Effector memory CD8-positive, alpha-beta T cell (primary cell): ENCODE data around the gene DGKG.

ENCODE experiments used
- ATAC-seq: fragments of 150-1000 bp; cut with Tn5 transposase; replicated peaks from 2 replicates; pipeline ENCODE4 v1.10.0; 2021; ENCODE audit warnings: mild to moderate bottlenecking, moderate library complexity
- DNase-seq, 3 experiments: peaks; one replicate each; pipeline ENCODE4 v3.0.0; 2021
- H3K27ac Mint-ChIP-seq, 2 donors: one replicate each; pipeline ENCODE4 v1.8.0; 2022; ENCODE audit warnings: mild to moderate bottlenecking in 2 of 2, mixed read lengths in 2 of 2, moderate library complexity in 2 of 2
- H3K27me3 Mint-ChIP-seq, 2 donors: one replicate each; pipeline ENCODE4 v1.8.0; 2022; ENCODE audit warnings: mixed read lengths in 2 of 2
- H3K36me3 Mint-ChIP-seq: one replicate; pipeline ENCODE4 v1.8.0; 2022; ENCODE audit warnings: mild to moderate bottlenecking, moderate library complexity, mixed read lengths; ENCODE audit not compliant: insufficient read depth
- H3K4me1 Mint-ChIP-seq, 2 donors: one replicate each; pipeline ENCODE4 v1.8.0; 2022; ENCODE audit warnings: low read depth in 2 of 2, mixed read lengths in 2 of 2
- H3K4me3 Mint-ChIP-seq, 2 donors: one replicate each; pipeline ENCODE4 v1.8.0; 2022; ENCODE audit warnings: mild to moderate bottlenecking in 2 of 2, mixed read lengths in 2 of 2, moderate library complexity in 2 of 2
- H3K9me3 Mint-ChIP-seq, 2 donors: one replicate each; pipeline ENCODE4 v1.8.0; 2022; ENCODE audit warnings: mixed read lengths in 2 of 2

The DGKG gene

GRCh38 chr3:186381424-186382216 lies 19.6 kb upstream of the DGKG start:
- Mint-ChIP-seq H3K4me3 (no peak overlapping the region), H3K27ac (no peak overlapping the region), H3K36me3 (no peaks in the 10 kb centered on the region), H3K4me1 (peaks cover 0 to 2% of the 10 kb centered on the region in 2 donors), H3K9me3 (peaks cover 0 to 8% of the 10 kb centered on the region in 2 donors), H3K27me3 (peaks cover 10 to 41% of the 10 kb centered on the region in 2 donors)
- ATAC-seq (no peak), DNase-seq (no peak)

GRCh38 chr3:186380622-186381380 lies 18.8 kb upstream of the DGKG start:
- ATAC-seq: no peak

GRCh38 chr3:186375443-186375842 lies 13.4 kb upstream of the DGKG start:
- Mint-ChIP-seq H3K9me3 (no peaks in the 10 kb centered on the region), H3K27me3 (peaks cover 28 to 44% of the 10 kb centered on the region in 2 donors), H3K4me3 (no peak overlapping the region), H3K4me1 (peaks cover 0 to 1% of the 10 kb centered on the region in 2 donors), H3K27ac (no peak overlapping the region), H3K36me3 (no peaks in the 10 kb centered on the region)
- DNase-seq (no peak), ATAC-seq (no peak)

More at GRCh38 chr3:186380622-186381380, 18.8 kb upstream of the DGKG start:
- Mint-ChIP-seq H3K4me1 (peaks cover 0 to 2% of the 10 kb centered on the region in 2 donors), H3K27me3 (peaks cover 12 to 49% of the 10 kb centered on the region in 2 donors), H3K9me3 (peaks cover 0 to 8% of the 10 kb centered on the region in 2 donors), H3K4me3 (no peak overlapping the region), H3K36me3 (no peaks in the 10 kb centered on the region), H3K27ac (no peak overlapping the region)
- DNase-seq: no peak

- ATAC-seq: no peak
- no peaks in the 10 kb centered on the region for H3K4me1 Mint-ChIP-seq
- no peaks in the 10 kb centered on the region for H3K9me3 Mint-ChIP-seq
- H3K4me3 Mint-ChIP-seq: no peak overlapping the region
- H3K27me3 Mint-ChIP-seq: peaks cover 35 to 54% of the 10 kb centered on the region in 2 donors
- no peaks in the 10 kb centered on the region for H3K36me3 Mint-ChIP-seq
- no peak overlapping the region for H3K27ac Mint-ChIP-seq
- DNase-seq: no peak
Measured at GRCh38 chr3:186374376-186374775, 12.3 kb upstream of the DGKG start.

GRCh38 chr3:186369217-186369616 lies 7.2 kb upstream of the DGKG start:
- Mint-ChIP-seq H3K27ac (no peak overlapping the region), H3K4me3 (no peak overlapping the region), H3K4me1 (no peaks in the 10 kb centered on the region), H3K9me3 (no peaks in the 10 kb centered on the region), H3K36me3 (no peaks in the 10 kb centered on the region), H3K27me3 (peaks cover 36 to 41% of the 10 kb centered on the region in 2 donors)
- DNase-seq: no peak
- no peak for ATAC-seq

GRCh38 chr3:186368717-186369116 lies 6.7 kb upstream of the DGKG start:
- Mint-ChIP-seq H3K36me3 (no peaks in the 10 kb centered on the region), H3K4me1 (no peaks in the 10 kb centered on the region), H3K27ac (no peak overlapping the region), H3K27me3 (peaks cover 37 to 41% of the 10 kb centered on the region in 2 donors), H3K4me3 (no peak overlapping the region), H3K9me3 (no peaks in the 10 kb centered on the region)
- no peak for DNase-seq
- ATAC-seq: no peak

GRCh38 chr3:186368176-186368575 lies 6.1 kb upstream of the DGKG start:
- no peaks in the 10 kb centered on the region for H3K4me1 Mint-ChIP-seq
- H3K27ac Mint-ChIP-seq: no peak overlapping the region
- no peaks in the 10 kb centered on the region for H3K36me3 Mint-ChIP-seq
- no peak overlapping the region for H3K4me3 Mint-ChIP-seq
- H3K27me3 Mint-ChIP-seq: peaks cover 40 to 42% of the 10 kb centered on the region in 2 donors
- ATAC-seq (no peak), DNase-seq (no peak)
- no peaks in the 10 kb centered on the region for H3K9me3 Mint-ChIP-seq

GRCh38 chr3:186367631-186368030 lies 5.6 kb upstream of the DGKG start:
- no peaks in the 10 kb centered on the region for H3K36me3 Mint-ChIP-seq
- no peak for ATAC-seq
- H3K9me3 Mint-ChIP-seq: no peaks in the 10 kb centered on the region
- peaks cover 0 to 1% of the 10 kb centered on the region in 2 donors for H3K4me1 Mint-ChIP-seq
- peaks cover 45 to 48% of the 10 kb centered on the region in 2 donors for H3K27me3 Mint-ChIP-seq
- DNase-seq: no peak
- H3K4me3 Mint-ChIP-seq: no peak overlapping the region
- H3K27ac Mint-ChIP-seq: no peak overlapping the region

GRCh38 chr3:186366206-186366605 lies 4.2 kb upstream of the DGKG start:
- ATAC-seq (no peak), DNase-seq (no peak)
- Mint-ChIP-seq H3K36me3 (no peaks in the 10 kb centered on the region), H3K4me3 (no peak overlapping the region), H3K4me1 (peaks cover 0 to 8% of the 10 kb centered on the region in 2 donors), H3K27me3 (peaks cover 55 to 61% of the 10 kb centered on the region in 2 donors), H3K9me3 (no peaks in the 10 kb centered on the region), H3K27ac (no peak overlapping the region)

- DNase-seq: no peak
- H3K9me3 Mint-ChIP-seq: no peaks in the 10 kb centered on the region
- H3K4me3 Mint-ChIP-seq: no peak overlapping the region
- peaks cover 63 to 69% of the 10 kb centered on the region in 2 donors for H3K27me3 Mint-ChIP-seq
- ATAC-seq: no peak
- peaks cover 0 to 9% of the 10 kb centered on the region in 2 donors for H3K4me1 Mint-ChIP-seq
- H3K36me3 Mint-ChIP-seq: no peaks in the 10 kb centered on the region
- no peak overlapping the region for H3K27ac Mint-ChIP-seq
Measured at GRCh38 chr3:186365202-186365974, 3.4 kb upstream of the DGKG start.

GRCh38 chr3:186362988-186363387 lies 954 bp upstream of the DGKG start:
- peaks cover 64 to 66% of the 10 kb centered on the region in 2 donors for H3K27me3 Mint-ChIP-seq
- no peak overlapping the region for H3K4me3 Mint-ChIP-seq
- peaks cover 0 to 9% of the 10 kb centered on the region in 2 donors for H3K4me1 Mint-ChIP-seq
- DNase-seq (no peak), ATAC-seq (no peak)
- no peak overlapping the region for H3K27ac Mint-ChIP-seq
- H3K36me3 Mint-ChIP-seq: no peaks in the 10 kb centered on the region
- no peaks in the 10 kb centered on the region for H3K9me3 Mint-ChIP-seq

GRCh38 chr3:186362537-186362842 lies 456 bp upstream of the DGKG start:
- no peaks in the 10 kb centered on the region for H3K9me3 Mint-ChIP-seq
- DNase-seq: no peak
- no peak overlapping the region for H3K27ac Mint-ChIP-seq
- peaks cover 0 to 9% of the 10 kb centered on the region in 2 donors for H3K4me1 Mint-ChIP-seq
- no peak for ATAC-seq
- no peaks in the 10 kb centered on the region for H3K36me3 Mint-ChIP-seq
- H3K4me3 Mint-ChIP-seq: peak overlapping the region; percentile 59 to 67
- H3K27me3 Mint-ChIP-seq: peaks cover 59 to 67% of the 10 kb centered on the region in 2 donors

GRCh38 chr3:186361246-186361761 lies 730 bp downstream of the DGKG start:
- DNase-seq: no peak
- H3K36me3 Mint-ChIP-seq: no peaks in the 10 kb centered on the region
- peak overlapping the region in 1 of 2 donors; percentile 11 for H3K4me3 Mint-ChIP-seq
- H3K27me3 Mint-ChIP-seq: peaks cover 58 to 70% of the 10 kb centered on the region in 2 donors
- H3K4me1 Mint-ChIP-seq: peaks cover 0 to 9% of the 10 kb centered on the region in 2 donors
- H3K9me3 Mint-ChIP-seq: no peaks in the 10 kb centered on the region
- no peak for ATAC-seq
- no peak overlapping the region for H3K27ac Mint-ChIP-seq
